Left renal pelvis (tissue), 4 donors: Measurements from ENCODE around the gene CNTLN. TPM values are rescaled to one million over a fixed set of nuclear protein-coding genes. Genes with fewer than 3 reads are reported as not detected.
"Not testable (repeated sequence)": the region's sequence is repeated elsewhere in the genome, so short reads cannot be mapped to it uniquely, and the experiment has no call there.

Source experiments
- DNase-seq, 4 donors: peaks; one replicate each; pipeline ENCODE4 v3.0.0-alpha.2; 2013; ENCODE audit warnings: low read depth in 4 of 4, low spot score in 3 of 4
- polyA plus RNA-seq, 4 donors: library from polyadenylated mRNA; unstranded; fragments of 120-200 nt; gene quantifications; one replicate each; pipeline ENCODE4 v1.2.1, GENCODE V29; 2013; ENCODE audit not compliant: insufficient read length in 4 of 4

Gene CNTLN
- polyA plus RNA-seq, 4 donors, result 11.4 to 23.1 (median 15.1) TPM

GRCh38 chr9:17294822-17295624 is 160.2 kb downstream of the CNTLN start:
- DNase-seq, result no peak

- DNase-seq, result no peak
Observed at GRCh38 chr9:17315341-17315740, 180.5 kb downstream of the CNTLN start.

GRCh38 chr9:17318821-17319320 is 184.0 kb downstream of the CNTLN start:
- DNase-seq, result no peak

- DNase-seq, result no peak
Observed at GRCh38 chr9:17319864-17320263, 185.0 kb downstream of the CNTLN start.

DNA sequence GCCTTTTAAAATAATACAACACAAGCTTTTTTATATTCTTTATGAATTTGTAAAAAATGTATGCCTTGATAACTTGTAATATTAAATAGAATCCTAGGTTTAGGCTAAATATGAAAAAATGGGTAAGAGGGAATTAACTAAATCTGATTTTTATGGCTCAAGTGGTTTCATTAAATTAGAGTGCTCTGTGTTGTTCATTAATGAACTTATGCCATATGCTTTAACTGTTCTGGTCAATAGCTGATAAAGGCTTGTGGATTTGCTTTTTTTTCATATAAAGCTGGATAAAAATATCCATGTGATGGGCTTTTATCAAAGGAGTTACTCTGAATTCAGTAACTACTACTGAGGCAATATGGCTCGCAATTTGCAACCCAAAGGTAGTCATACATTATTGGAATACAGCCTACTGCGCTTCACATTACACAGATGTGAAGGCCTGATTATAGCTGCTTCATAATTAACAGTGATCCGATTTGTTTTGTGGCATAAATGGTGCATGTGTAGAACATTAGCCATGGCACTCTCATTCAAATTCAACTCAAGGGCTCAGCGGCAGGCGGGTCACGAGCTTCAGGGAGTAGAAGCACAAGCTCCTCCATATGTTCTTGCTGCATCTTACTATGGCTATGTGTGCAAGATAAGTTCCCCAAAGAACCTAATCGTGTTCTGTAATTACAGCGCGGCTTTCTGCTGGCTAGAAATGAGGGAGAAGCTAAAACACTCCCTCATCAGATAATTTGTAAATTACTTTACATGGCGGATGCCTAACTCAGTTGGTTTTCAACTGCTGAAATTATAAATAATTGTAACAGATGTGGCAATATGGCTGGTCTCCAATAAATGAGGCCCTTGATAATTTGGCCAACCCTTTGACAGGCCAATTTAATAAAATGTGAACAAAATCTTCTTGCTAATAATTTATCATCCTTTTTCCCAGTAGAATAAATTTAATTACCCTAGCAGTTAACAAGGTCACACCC is 188.3 kb downstream of the CNTLN start:
- no peak for DNase-seq

- no peak for DNase-seq
Observed at GRCh38 chr9:17328331-17328730, 193.5 kb downstream of the CNTLN start.

- DNase-seq, result no peak
Observed at GRCh38 chr9:17330097-17330496, 195.3 kb downstream of the CNTLN start.

- no peak for DNase-seq
Observed at GRCh38 chr9:17332115-17332514, 197.3 kb downstream of the CNTLN start.

DNA sequence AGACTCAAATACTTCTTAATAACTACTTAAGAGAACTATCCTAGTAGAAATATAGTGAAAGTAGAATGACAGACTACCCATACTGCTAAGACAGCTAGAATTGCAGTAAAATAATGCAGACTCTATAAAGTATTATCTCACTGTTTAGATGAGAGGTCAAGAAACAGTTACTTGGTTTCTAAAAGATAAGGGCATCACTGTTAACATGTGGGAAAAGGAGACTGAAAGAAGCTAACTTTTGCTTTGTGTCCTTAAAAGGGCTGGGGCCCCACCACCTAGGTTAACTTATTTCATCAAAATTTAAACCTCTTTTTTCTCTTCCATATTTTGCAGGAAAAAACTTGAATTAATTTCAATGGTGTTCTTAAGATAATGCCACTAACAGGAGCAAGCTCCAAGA is 204.3 kb downstream of the CNTLN start:
- no peak for DNase-seq

DNA sequence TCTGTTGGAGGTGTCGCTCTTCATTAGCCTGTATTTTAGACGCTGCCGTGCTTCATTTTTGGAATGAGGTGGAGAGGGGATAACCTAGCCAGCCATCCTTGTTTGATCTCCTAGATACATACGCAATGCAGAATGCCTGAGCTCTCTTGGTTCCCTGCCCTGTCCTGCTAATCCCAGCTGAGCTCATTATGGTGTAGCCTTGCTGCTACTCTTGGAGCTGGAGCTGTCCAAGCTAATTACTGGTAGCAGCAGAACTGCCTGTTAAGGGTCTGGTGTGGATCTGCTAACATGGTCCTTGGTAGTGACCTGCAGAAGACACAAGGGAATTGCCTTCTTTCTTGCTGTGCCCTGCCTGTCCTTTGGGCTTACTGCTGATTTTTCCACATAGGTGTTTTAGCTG is 207.9 kb downstream of the CNTLN start:
- no peak for DNase-seq

DNA sequence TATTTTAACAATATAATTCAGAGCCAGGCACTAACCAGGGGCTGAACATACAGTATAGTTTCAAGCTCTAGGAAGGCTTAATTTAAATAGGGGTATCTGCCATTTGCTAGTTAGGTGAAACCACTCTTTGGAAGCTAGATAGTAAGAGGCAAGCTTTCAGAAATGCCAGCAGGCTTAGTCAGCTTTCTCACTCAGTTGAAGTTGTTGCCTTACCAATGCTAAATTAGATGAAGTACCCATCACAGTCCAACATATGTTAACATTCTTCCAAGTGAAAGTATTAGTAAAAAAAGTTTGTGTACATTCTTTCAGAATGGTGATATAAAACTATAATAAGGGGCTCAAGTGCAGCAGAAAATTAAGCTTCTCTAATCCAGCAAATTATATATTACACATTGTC is 215.0 kb downstream of the CNTLN start:
- DNase-seq, result no peak

DNA sequence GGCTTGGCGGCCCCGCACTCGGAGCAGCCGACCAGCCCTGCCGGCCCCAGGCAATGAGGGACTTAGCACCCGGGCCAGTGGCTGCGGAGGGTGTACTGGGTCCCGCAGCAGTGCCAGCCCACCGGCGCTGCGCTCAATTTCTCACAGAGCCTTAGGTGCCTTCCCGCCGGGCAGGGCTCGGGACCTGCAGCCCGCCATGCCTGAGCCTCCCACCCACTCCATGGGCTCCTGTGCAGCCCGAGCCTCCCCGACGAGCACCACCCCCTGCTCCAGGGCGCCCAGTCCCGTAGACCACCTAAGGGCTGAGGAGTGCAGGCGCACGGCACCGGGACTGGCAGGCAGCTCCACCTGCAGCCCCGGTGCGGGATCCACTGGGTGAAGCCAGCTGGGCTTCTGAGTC is 219.2 kb downstream of the CNTLN start:
- not testable (repeated sequence) for DNase-seq

- no peak for DNase-seq
Observed at GRCh38 chr9:17361378-17361777, 226.5 kb downstream of the CNTLN start.

DNA sequence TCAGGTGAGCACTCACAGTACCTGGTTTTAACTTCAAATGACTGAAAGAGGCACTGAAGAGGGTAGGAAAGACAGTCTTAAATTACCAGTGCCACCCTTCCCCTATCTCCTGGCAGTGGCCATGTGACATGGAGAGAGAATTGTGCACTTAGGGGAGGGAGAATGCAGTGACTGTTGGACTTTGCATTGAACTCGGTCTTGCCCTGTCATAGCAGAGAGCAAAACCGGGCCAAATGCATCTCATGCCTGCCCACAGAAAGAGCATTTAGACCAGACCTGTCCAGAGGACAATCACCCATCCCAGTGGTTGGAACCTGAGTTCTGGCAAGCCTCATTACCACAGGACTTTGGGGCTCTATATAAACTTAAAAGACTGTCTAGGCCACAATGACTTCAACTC is 232.2 kb downstream of the CNTLN start:
- DNase-seq, result no peak

DNA sequence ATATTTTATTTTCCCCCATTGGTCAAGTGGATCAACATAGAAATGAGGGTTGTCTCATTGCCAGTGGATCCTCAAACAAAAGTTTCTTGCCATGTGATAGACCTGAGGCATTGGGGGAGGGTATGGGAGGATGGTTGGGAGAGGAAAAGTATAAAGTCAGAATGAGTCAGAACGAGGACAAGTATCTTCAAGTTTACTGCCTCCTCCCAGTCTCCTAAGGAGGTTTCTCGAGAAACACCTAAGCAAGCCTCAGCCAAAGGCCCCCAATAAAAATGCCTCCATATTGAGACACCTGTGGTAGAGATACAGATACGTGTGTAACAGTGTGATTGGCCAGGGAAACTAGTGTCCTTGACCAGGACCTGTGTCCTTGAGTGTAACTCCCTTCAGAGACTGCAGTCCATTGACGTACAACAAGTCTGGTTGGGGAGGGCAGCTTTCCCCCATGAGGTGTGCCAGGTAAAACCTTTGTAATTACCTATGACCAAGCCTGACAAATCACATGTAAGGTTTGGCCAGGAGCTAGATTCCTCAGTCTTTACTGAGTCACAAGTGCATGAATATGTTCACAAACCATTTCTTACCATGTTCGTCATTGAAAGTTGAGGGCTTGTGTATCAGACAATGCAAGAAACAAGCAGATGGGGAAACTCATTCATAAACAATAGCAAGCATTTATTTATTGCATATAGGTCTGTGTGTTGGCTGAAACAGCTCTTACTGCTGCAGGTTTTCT is 245.5 kb downstream of the CNTLN start:
- DNase-seq, result no peak

DNA sequence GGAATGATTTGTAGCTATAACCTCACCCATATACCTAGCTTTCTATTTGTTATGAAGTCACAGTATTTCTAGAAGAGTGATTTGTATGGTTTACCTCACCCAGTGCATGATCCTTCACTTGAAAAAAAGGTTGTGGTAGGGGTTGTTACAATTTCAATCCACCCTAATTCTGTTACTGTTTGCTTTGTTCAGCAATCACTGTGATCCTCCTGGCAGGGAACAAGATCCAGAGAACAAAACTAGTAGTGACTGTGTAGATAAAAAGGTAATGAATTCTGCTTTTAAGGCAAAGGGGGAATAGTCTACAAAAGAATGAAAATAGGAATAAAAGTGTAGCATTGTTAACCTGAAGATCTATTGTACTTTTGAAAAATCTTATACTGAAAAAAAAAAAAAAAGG is 252.7 kb downstream of the CNTLN start:
- no peak for DNase-seq

DNA sequence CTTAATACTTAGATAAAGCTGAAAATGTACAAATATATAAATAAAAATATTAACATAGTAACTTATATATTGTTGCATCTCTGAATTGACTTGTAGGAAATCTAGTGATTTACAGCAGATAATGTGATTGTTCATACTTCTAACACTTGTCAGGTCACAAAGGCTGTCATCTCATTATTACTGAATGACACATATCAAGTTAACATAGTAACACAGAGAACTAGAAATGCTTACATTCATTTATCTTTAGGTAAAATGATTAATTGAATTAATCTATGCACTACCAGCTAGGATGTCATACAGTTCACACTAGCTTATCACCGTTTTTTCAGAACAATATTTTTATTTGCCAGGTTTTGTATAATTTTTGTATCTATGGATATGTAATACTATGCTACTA is 254.2 kb downstream of the CNTLN start:
- DNase-seq, result no peak

DNA sequence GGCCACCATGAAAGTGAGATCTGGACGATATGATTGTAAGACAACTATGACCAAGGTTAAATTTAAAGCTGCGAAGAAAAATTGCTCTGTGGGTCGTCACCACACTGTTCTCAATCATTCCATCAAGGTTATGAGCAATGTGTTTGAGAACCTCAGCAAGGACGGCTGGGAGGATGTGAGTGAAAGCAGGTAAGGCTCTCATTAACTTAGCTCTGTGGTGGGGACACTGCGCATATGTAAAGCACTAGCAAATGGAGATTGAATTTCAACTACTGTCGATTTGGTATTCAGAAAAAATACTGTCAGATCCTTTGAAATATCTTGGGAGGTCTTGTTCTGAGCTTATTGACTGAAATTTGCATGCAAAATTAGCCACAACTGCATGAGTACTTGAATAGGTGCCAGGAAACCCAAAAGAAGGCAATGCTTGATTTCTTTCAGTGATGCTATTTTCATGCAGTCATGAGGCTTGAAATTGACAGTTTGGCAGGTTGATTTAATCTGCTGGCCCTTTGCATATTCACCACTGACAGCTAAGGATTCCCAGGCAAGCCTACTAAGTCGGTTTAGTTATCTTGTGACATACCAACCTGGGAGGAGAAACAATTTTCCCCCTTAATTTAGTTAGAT is 260.2 kb downstream of the CNTLN start:
- DNase-seq, result no peak

- DNase-seq, result not testable (repeated sequence)
Observed at GRCh38 chr9:17397166-17397728, 262.4 kb downstream of the CNTLN start.

DNA sequence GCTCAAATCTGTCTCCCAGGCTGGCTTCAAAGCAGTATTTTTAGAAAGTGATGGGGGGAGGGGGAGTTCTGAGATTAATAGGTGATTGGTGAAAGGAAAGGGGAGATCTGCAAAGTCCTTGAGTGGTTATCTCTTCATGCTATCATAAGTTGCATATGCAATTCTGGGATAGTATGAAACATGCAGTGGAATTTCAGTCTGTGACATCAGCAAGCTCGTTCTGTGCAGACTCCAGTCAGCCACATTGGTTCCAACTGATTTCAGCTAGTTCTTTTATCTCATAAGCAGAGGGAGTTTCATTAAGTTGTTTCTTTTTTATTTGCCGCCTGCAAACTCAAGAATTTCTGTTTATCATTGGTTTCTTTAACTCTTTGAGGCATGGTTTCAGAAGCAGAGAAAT is 263.5 kb downstream of the CNTLN start:
- no peak for DNase-seq
